Tibial artery (tissue), 4 donors: ENCODE measurements around the gene MTHFD1.

ENCODE experiments used
- DNase-seq, 2 donors: peaks; one replicate each; pipeline ENCODE4 v3.0.0-alpha.2; 2019
- H3K27ac ChIP-seq, 2 donors: fragments of 200-600 bp; sonication (generic) in 1 of 2; 1 replicate in 1 of 2; 2 replicates in 1 of 2; pipeline ENCODE4 v1.5.1; 2018 to 2019; ENCODE audit warnings: mild to moderate bottlenecking in 1 of 2
- H3K27me3 ChIP-seq, 2 donors: fragments of 200-600 bp; sonication (generic) in 1 of 2; one replicate each; pipeline versions ENCODE4 v1.5.1 to v1.6.0; 2016 to 2019
- H3K36me3 ChIP-seq, 3 donors: fragments of 200-600 bp; sonication (generic) in 2 of 3; one replicate each; pipeline ENCODE4 v1.5.1; 2016 to 2019; ENCODE audit warnings: mild to moderate bottlenecking in 2 of 3
- H3K4me1 ChIP-seq, 4 donors: fragments of 200-600 bp; sonication (generic) in 2 of 4; 1 replicate in 3 of 4; 2 replicates in 1 of 4; pipeline ENCODE4 v1.5.1; 2016 to 2019
- H3K4me3 ChIP-seq, 2 donors: fragments of 200-600 bp; sonication (generic) in 1 of 2; 1 replicate in 1 of 2; 2 replicates in 1 of 2; pipeline ENCODE4 v1.5.1; 2018 to 2019; ENCODE audit warnings: mild to moderate bottlenecking in 2 of 2
- H3K9me3 ChIP-seq, 3 donors: fragments of 200-600 bp; sonication (generic) in 1 of 3; one replicate each; pipeline ENCODE4 v1.5.1; 2016 to 2019
- intact Hi-C: fragments of 100-400 bp; cut with DNase I; formaldehyde crosslinking; loops from one replicate; pipeline ENCODE4 v1.15.0; 2023; ENCODE audit warnings: low total_unique reads
- TF ChIP-seq, protein P1 (sequence below), 2 experiments: fragments of 200-600 bp in 1 of 2; fragments of 450-650 bp in 1 of 2; IDR thresholded peaks; one replicate each; pipeline ENCODE4 v1.5.1; 2017 to 2019; ENCODE audit warnings: antibody characterized with exemption in 2 of 2, mild to moderate bottlenecking in 1 of 2, moderate library complexity in 1 of 2

The MTHFD1 gene

DNA sequence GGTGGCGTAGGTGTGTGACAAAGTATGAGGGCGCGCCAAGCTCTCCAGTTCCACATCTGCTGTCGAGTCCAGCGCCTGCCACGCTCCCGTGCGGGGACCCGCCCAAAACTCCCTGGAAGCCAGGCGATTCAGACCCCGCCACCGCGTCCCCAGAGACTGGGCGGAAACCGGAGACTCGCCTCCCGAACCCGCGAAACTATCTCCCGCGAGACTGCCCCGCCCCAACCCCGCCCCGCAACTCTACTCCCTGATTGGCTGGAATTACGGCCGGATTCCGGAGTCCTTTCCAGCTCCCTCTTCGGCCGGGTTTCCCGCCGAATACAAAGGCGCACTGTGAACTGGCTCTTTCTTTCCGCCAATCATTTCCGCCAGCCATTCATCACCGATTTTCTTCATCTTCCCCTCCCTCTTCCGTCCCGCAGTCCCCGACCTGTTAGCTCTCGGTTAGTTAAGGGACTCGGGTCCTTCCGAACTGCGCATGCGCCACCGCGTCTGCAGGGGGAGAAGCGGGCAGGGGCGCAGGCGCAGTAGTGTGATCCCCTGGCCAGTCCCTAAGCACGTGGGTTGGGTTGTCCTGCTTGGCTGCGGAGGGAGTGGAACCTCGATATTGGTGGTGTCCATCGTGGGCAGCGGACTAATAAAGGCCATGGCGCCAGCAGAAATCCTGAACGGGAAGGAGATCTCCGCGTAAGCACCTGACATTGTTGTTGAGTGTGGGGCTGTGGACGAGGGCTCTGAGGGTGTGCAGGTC, at the start of gene MTHFD1:
TSS of gene MTHFD1 (plus strand) at position 572 of the 751 bp plus-strand sequence. CDS start at position 647, 75 bp downstream.
- H3K27ac ChIP-seq, result peak within 1 kb of the TSS; percentile 92 to 96
- no peaks in the 10 kb centered on the region for H3K9me3 ChIP-seq
- H3K4me1 ChIP-seq, result peaks cover 0 to 47% (median 10%) of the 10 kb centered on the region in 4 donors
- no peaks in the 10 kb centered on the region for H3K27me3 ChIP-seq
- peaks cover 0 to 11% (median 9%) of the 10 kb centered on the region in 3 donors for H3K36me3 ChIP-seq
- peak within 1 kb of the TSS; percentile 60 to 72 for H3K4me3 ChIP-seq
- TF ChIP-seq, protein P1, sequence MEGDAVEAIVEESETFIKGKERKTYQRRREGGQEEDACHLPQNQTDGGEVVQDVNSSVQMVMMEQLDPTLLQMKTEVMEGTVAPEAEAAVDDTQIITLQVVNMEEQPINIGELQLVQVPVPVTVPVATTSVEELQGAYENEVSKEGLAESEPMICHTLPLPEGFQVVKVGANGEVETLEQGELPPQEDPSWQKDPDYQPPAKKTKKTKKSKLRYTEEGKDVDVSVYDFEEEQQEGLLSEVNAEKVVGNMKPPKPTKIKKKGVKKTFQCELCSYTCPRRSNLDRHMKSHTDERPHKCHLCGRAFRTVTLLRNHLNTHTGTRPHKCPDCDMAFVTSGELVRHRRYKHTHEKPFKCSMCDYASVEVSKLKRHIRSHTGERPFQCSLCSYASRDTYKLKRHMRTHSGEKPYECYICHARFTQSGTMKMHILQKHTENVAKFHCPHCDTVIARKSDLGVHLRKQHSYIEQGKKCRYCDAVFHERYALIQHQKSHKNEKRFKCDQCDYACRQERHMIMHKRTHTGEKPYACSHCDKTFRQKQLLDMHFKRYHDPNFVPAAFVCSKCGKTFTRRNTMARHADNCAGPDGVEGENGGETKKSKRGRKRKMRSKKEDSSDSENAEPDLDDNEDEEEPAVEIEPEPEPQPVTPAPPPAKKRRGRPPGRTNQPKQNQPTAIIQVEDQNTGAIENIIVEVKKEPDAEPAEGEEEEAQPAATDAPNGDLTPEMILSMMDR (IDR thresholded peaks at IDR 0.05), result no peak
- peak; percentile 100 for DNase-seq
- intact Hi-C loops, result no loop called here

DNA sequence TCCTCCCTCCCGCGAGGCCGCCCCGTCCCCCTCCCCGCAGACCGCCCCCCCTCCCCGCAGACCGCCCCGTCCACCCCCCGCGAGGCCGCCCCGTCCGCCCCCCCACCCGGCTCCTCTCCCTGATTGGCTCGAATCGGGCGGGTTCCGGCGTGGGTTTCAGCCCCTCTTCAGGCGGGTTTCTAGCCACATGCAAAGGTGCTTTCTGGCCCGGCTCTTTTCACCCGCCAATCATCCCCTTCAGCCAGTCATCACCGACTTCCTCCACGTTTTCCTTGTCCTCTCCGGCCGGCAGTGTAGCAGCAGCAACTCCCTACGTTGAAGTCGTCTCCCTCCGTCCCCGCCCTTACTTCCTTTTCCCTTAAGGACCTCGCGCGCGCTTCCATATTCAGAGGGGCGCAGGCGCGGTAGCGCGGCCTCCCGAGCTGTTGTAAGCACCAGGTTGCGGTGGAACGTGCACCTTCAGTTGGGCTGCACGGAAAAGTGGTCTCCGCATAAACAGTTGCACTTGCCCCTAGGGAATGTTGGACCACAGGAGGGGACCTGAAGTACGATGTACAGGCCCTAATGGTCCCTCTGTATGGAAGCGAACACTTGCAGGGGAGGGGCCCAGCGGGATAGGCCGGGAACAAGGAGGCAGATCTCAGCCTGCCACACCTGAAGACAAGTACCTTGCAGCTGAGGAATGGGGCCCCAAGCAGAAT, 49.4 kb upstream of the MTHFD1 start:
- H3K9me3 ChIP-seq, result peaks cover 0 to 11% (median 0%) of the 10 kb centered on the region in 3 donors
- peaks cover 0 to 15% (median 0%) of the 10 kb centered on the region in 4 donors for H3K4me1 ChIP-seq
- peak overlapping the region; percentile 82 to 89 for H3K27ac ChIP-seq
- peak overlapping the region; percentile 82 to 89 for H3K4me3 ChIP-seq
- TF ChIP-seq, protein P1 (IDR thresholded peaks at IDR 0.05), result no peak
- intact Hi-C loops, result loop anchor here (10.0 kb wide), 1 partner anchor 294 kb away; no protein-coding TSS in a partner anchor
- no peaks in the 10 kb centered on the region for H3K36me3 ChIP-seq
- no peaks in the 10 kb centered on the region for H3K27me3 ChIP-seq
- DNase-seq, result peak; percentile 96 to 98

DNA sequence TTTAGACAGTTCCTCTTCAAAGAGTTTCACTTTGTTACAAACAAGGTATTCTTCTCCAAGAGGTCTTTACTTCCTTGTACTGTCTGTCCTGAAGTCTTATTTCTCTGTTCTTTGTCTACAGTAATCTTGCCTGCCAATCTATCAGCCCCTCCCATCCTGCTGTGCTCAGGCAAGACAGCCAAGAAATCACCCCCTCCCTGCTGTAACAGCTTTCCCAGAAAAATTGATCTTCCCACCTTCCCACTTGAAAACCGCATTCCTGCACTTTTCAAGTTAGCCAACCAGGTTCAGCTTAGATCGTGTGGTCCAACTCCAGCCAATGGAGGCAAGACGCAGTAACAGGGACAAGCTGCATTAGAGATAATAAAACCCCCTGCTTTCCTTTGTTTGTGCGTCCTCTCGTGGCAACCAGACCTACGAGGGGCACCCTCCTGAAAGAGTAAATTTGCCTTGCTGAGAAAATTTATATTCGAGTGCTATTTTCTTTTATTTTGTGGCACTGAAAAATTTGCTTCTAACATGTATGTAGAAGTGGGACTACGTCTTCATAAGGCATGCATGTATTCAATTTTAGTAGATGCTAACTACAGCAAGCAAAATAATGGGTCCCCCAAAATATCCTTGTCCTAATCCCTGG, 47.5 kb upstream of the MTHFD1 start:
- Histone ChIP-seq H3K9me3 (peaks cover 0 to 11% (median 0%) of the 10 kb centered on the region in 3 donors), H3K4me1 (peaks cover 0 to 15% (median 0%) of the 10 kb centered on the region in 4 donors), H3K4me3 (no peak overlapping the region), H3K36me3 (no peaks in the 10 kb centered on the region), H3K27me3 (no peaks in the 10 kb centered on the region), H3K27ac (no peak overlapping the region)
- intact Hi-C loops, result loop anchor here (5.0 kb wide), 1 partner anchor 137 kb away; no protein-coding TSS in a partner anchor
- DNase-seq, result no peak
- TF ChIP-seq, protein P1 (IDR thresholded peaks at IDR 0.05), result no peak

DNA sequence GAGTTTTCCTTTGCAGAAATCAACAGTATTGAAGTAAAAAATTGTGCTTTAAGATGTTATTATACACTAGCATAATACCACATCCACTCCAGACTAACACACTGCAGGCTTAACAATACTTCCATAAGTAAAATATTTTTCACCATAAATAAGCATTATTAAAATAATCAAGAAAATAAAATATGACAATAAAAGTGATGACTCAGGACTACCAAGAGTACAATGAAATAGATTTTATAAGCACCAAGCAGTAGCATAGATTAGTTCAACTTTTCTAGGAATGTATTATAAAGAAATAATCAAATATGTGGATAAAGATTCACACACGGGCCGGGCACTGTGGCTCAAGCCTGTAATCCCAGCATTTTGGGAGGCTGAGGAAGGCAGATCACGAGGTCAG, 40.4 kb upstream of the MTHFD1 start:
- intact Hi-C loops, result no loop called here
- H3K4me3 ChIP-seq, result no peak overlapping the region
- H3K9me3 ChIP-seq, result no peaks in the 10 kb centered on the region
- H3K27ac ChIP-seq, result no peak overlapping the region
- no peaks in the 10 kb centered on the region for H3K4me1 ChIP-seq
- no peaks in the 10 kb centered on the region for H3K36me3 ChIP-seq
- no peaks in the 10 kb centered on the region for H3K27me3 ChIP-seq
- TF ChIP-seq, protein P1 (IDR thresholded peaks at IDR 0.05), result no peak
- no peak for DNase-seq

DNA sequence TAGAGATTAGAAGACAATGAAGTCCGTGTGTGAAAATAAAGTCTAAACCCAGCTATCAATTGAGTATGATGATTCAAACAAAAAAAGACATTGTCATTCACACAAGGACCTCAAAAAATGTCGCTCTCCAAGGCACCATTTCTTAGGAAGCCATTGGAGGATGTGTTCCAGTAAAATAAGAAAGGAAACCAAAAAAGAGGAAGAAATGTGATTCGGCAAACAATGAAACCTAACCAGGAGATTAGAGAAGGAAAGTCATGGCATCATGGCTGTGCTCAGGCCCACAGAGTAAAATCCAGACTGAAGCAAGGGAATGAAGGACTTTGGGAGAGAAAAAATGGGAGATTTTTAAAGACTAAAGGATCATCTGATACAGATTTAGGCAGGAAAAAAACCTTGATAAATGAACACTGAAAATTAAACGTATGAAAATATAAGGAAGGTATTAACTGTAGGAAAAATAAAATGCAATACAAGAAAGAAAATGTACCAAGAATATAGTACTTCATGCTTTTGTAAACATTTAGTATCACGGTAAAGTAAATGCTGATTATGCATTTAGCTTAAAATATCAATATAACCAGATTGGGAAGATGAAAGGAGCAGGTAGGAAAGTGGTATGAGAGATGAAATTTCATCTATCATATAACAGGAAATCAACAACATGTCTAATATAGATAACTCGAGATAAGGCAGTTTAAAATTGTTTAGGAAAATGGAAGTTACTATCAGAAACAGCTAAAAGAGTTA, 38.2 kb upstream of the MTHFD1 start:
- TF ChIP-seq, protein P1 (IDR thresholded peaks at IDR 0.05), result no peak
- no peak for DNase-seq
- Histone ChIP-seq H3K36me3 (no peaks in the 10 kb centered on the region), H3K4me1 (no peaks in the 10 kb centered on the region), H3K9me3 (no peaks in the 10 kb centered on the region), H3K27me3 (no peaks in the 10 kb centered on the region), H3K4me3 (no peak overlapping the region), H3K27ac (no peak overlapping the region)
- intact Hi-C loops, result no loop called here
